ENCODE data around the gene SLC19A3. TPM values are rescaled to one million over a fixed set of nuclear protein-coding genes. Genes with fewer than 3 reads are reported as not detected.

SLC19A3 gene

GRCh38 chr2:227642656-227643055, 75.2 kb downstream of the SLC19A3 start:
- Histone ChIP-seq H3K79me1 (ENCODE audit: low read depth, low read length) (no peaks in the 10 kb centered on the region), H2BK12ac (ENCODE audit: low read length) (no peak overlapping the region), H2AK5ac (ENCODE audit: low read depth, low read length) (no peak overlapping the region), H3K27me3 (ENCODE audit: control insufficient read depth in 3 of 3, insufficient read depth in 3 of 3, low read depth in 1 of 3, low read length in 3 of 3) (no peaks in the 10 kb centered on the region), H3K4ac (ENCODE audit: low read length) (no peak overlapping the region), H2AFZ (ENCODE audit: low read length) (no peak overlapping the region), H4K8ac (ENCODE audit: low read depth, low read length) (no peak overlapping the region), H3K4me2 (ENCODE audit: insufficient read depth, low read length, poor library complexity, severe bottlenecking) (no peak overlapping the region), H3K9ac (ENCODE audit: low read depth, low read length, poor library complexity) (no peak overlapping the region), H3K4me3 (ENCODE audit: low read length in 2 of 2) (no peak overlapping the region), H2BK15ac (ENCODE audit: low read length) (no peak overlapping the region), H3K4me1 (ENCODE audit: control insufficient read depth in 2 of 2, insufficient read depth in 1 of 2, low read depth in 1 of 2, low read length in 2 of 2) (peaks cover 0 to 4% of the 10 kb centered on the region in 2 donors), H3K23ac (ENCODE audit: low read depth, low read length, poor library complexity) (no peak overlapping the region), H3K14ac (ENCODE audit: low read length) (no peak overlapping the region), H3K36me3 (replicated peaks in 1 of 2; ENCODE audit: control insufficient read depth in 2 of 2, insufficient read depth in 2 of 2, low read length in 2 of 2) (no peaks in the 10 kb centered on the region), H4K91ac (ENCODE audit: low read depth, low read length, poor library complexity) (no peak overlapping the region), H3K27ac (replicated peaks; ENCODE audit: low read length) (no peak overlapping the region), H3K9me3 (replicated peaks in 1 of 2; ENCODE audit: control insufficient read depth in 2 of 2, insufficient read depth in 1 of 2, low read depth in 1 of 2, low read length in 2 of 2) (no peaks in the 10 kb centered on the region), H2BK120ac (ENCODE audit: low read depth, low read length) (no peak overlapping the region), H2BK5ac (ENCODE audit: low read length) (no peak overlapping the region), H3K18ac (ENCODE audit: low read length) (no peak overlapping the region)
- no peak for DNase-seq (ENCODE audit: low spot score)
- WGBS, 2 donors (ENCODE audit: extremely low coverage in 2 of 2, insufficient read length in 2 of 2, insufficient replicate concordance in 1 of 2): no CpG with 5 or more reads among the region's 2 CpGs

- H3K4ac ChIP-seq (ENCODE audit: low read length): no peak overlapping the region
- no peak overlapping the region for H3K18ac ChIP-seq (ENCODE audit: low read length)
- no peak overlapping the region for H2BK15ac ChIP-seq (ENCODE audit: low read length)
- no peaks in the 10 kb centered on the region for H3K4me1 ChIP-seq (ENCODE audit: control insufficient read depth in 2 of 2, insufficient read depth in 1 of 2, low read depth in 1 of 2, low read length in 2 of 2)
- H2BK12ac ChIP-seq (ENCODE audit: low read length): no peak overlapping the region
- no peak overlapping the region for H3K27ac ChIP-seq (replicated peaks; ENCODE audit: low read length)
- no peak overlapping the region for H2BK120ac ChIP-seq (ENCODE audit: low read depth, low read length)
- no peaks in the 10 kb centered on the region for H3K27me3 ChIP-seq (ENCODE audit: control insufficient read depth in 3 of 3, insufficient read depth in 3 of 3, low read depth in 1 of 3, low read length in 3 of 3)
- no peak overlapping the region for H2AFZ ChIP-seq (ENCODE audit: low read length)
- no peak overlapping the region for H3K4me3 ChIP-seq (ENCODE audit: low read length in 2 of 2)
- H2AK5ac ChIP-seq (ENCODE audit: low read depth, low read length): no peak overlapping the region
- H3K36me3 ChIP-seq (replicated peaks in 1 of 2; ENCODE audit: control insufficient read depth in 2 of 2, insufficient read depth in 2 of 2, low read length in 2 of 2): no peaks in the 10 kb centered on the region
- no peak overlapping the region for H3K14ac ChIP-seq (ENCODE audit: low read length)
- H3K4me2 ChIP-seq (ENCODE audit: insufficient read depth, low read length, poor library complexity, severe bottlenecking): no peak overlapping the region
- no peaks in the 10 kb centered on the region for H3K9me3 ChIP-seq (replicated peaks in 1 of 2; ENCODE audit: control insufficient read depth in 2 of 2, insufficient read depth in 1 of 2, low read depth in 1 of 2, low read length in 2 of 2)
- H4K91ac ChIP-seq (ENCODE audit: low read depth, low read length, poor library complexity): no peak overlapping the region
- DNase-seq (ENCODE audit: low spot score): no peak
- H3K23ac ChIP-seq (ENCODE audit: low read depth, low read length, poor library complexity): no peak overlapping the region
- no peak overlapping the region for H3K9ac ChIP-seq (ENCODE audit: low read depth, low read length, poor library complexity)
- H2BK5ac ChIP-seq (ENCODE audit: low read length): no peak overlapping the region
- no peaks in the 10 kb centered on the region for H3K79me1 ChIP-seq (ENCODE audit: low read depth, low read length)
- no CpG with 5 or more reads among the region's 3 CpGs for WGBS, 2 donors (ENCODE audit: extremely low coverage in 2 of 2, insufficient read length in 2 of 2, insufficient replicate concordance in 1 of 2)
- H4K8ac ChIP-seq (ENCODE audit: low read depth, low read length): no peak overlapping the region
These were observed 83.6 kb downstream of the SLC19A3 start for GRCh38 chr2:227634201-227634600.

Small RNAs within 50 kb of the gene (small RNA-seq; reads per million reads assigned to genes)
- gene RNA5SP121 (ENCODE audit: insufficient read depth): not detected

All from neuronal stem cell (in vitro differentiated cells).